Measurements from ENCODE around the gene CELF4.

Gene CELF4

GRCh38 chr18:37393221-37393827 is 172.3 kb downstream of the CELF4 start:
- Histone ChIP-seq H3K4me2 (ENCODE audit: low read length) (no peak overlapping the region), H3K27me3 (ENCODE audit: control insufficient read depth, low read length) (peaks cover 13% of the 10 kb centered on the region), H3K27ac (ENCODE audit: low read depth, low read length) (no peak overlapping the region), H3F3A (ENCODE audit: control insufficient read depth, insufficient read depth) (no peaks in the 10 kb centered on the region), H3K79me2 (ENCODE audit: control insufficient read depth, low read length) (no peaks in the 10 kb centered on the region), H3K36me3 (ENCODE audit: control insufficient read depth, low read length) (no peaks in the 10 kb centered on the region), H3K4me3 (ENCODE audit: low read length) (no peak overlapping the region), H3K9me2 (replicated peaks; ENCODE audit: control insufficient read depth, low read length) (no peaks in the 10 kb centered on the region), H3K9me3 (ENCODE audit: control insufficient read depth, insufficient read depth, low read length) (no peaks in the 10 kb centered on the region), H3K4me1 (ENCODE audit: control insufficient read depth, low read length) (no peaks in the 10 kb centered on the region), H4K20me1 (ENCODE audit: control insufficient read depth, insufficient read depth, low read depth, low read length) (no peaks in the 10 kb centered on the region)
- no peak for TF ChIP-seq CTCF (IDR thresholded peaks at IDR 0.05; ENCODE audit: low read depth, low read length, poor library complexity, severe bottlenecking)
- no peak for TF ChIP-seq EZH2phosphoT487 (IDR thresholded peaks at IDR 0.05; ENCODE audit: borderline replicate concordance, low read length)

- Histone ChIP-seq H3K9me2 (replicated peaks; ENCODE audit: control insufficient read depth, low read length) (no peaks in the 10 kb centered on the region), H3K4me2 (ENCODE audit: low read length) (no peak overlapping the region), H3K27me3 (ENCODE audit: control insufficient read depth, low read length) (peaks cover 13% of the 10 kb centered on the region), H3K9me3 (ENCODE audit: control insufficient read depth, insufficient read depth, low read length) (no peaks in the 10 kb centered on the region), H3F3A (ENCODE audit: control insufficient read depth, insufficient read depth) (no peaks in the 10 kb centered on the region), H3K4me1 (ENCODE audit: control insufficient read depth, low read length) (no peaks in the 10 kb centered on the region), H3K4me3 (ENCODE audit: low read length) (no peak overlapping the region), H3K36me3 (ENCODE audit: control insufficient read depth, low read length) (no peaks in the 10 kb centered on the region), H4K20me1 (ENCODE audit: control insufficient read depth, insufficient read depth, low read depth, low read length) (no peaks in the 10 kb centered on the region), H3K79me2 (ENCODE audit: control insufficient read depth, low read length) (no peaks in the 10 kb centered on the region), H3K27ac (ENCODE audit: low read depth, low read length) (no peak overlapping the region)
- TF ChIP-seq CTCF (IDR thresholded peaks at IDR 0.05; ENCODE audit: low read depth, low read length, poor library complexity, severe bottlenecking), result no peak
- TF ChIP-seq EZH2phosphoT487 (IDR thresholded peaks at IDR 0.05; ENCODE audit: borderline replicate concordance, low read length), result no peak
Observed at GRCh38 chr18:37392648-37393047, 172.9 kb downstream of the CELF4 start.

GRCh38 chr18:37391698-37392548 is 173.7 kb downstream of the CELF4 start:
- H3K9me2 ChIP-seq (replicated peaks; ENCODE audit: control insufficient read depth, low read length), result no peaks in the 10 kb centered on the region
- peaks cover 13% of the 10 kb centered on the region for H3K27me3 ChIP-seq (ENCODE audit: control insufficient read depth, low read length)

More at GRCh38 chr18:37391698-37392548, 173.7 kb downstream of the CELF4 start:
- Histone ChIP-seq H3K4me1 (ENCODE audit: control insufficient read depth, low read length) (no peaks in the 10 kb centered on the region), H3K4me3 (ENCODE audit: low read length) (no peak overlapping the region), H3K36me3 (ENCODE audit: control insufficient read depth, low read length) (no peaks in the 10 kb centered on the region), H3K27ac (ENCODE audit: low read depth, low read length) (no peak overlapping the region), H3F3A (ENCODE audit: control insufficient read depth, insufficient read depth) (no peaks in the 10 kb centered on the region), H3K4me2 (ENCODE audit: low read length) (no peak overlapping the region), H3K9me3 (ENCODE audit: control insufficient read depth, insufficient read depth, low read length) (no peaks in the 10 kb centered on the region), H4K20me1 (ENCODE audit: control insufficient read depth, insufficient read depth, low read depth, low read length) (no peaks in the 10 kb centered on the region), H3K79me2 (ENCODE audit: control insufficient read depth, low read length) (no peaks in the 10 kb centered on the region)
- TF ChIP-seq CTCF (IDR thresholded peaks at IDR 0.05; ENCODE audit: low read depth, low read length, poor library complexity, severe bottlenecking) (no peak), EZH2phosphoT487 (IDR thresholded peaks at IDR 0.05; ENCODE audit: borderline replicate concordance, low read length) (no peak)
